Measurements from ENCODE around the gene ERI2. TPM values are rescaled to one million over a fixed set of nuclear protein-coding genes. Genes with fewer than 3 reads are reported as not detected.

Gene ERI2
- total and polyA plus RNA-seq, 2 of the 13 experiments (the other 11 are each of a cell fraction or from before 2014, with no cell fraction given), result 17.4 to 41.3 TPM

DNA sequence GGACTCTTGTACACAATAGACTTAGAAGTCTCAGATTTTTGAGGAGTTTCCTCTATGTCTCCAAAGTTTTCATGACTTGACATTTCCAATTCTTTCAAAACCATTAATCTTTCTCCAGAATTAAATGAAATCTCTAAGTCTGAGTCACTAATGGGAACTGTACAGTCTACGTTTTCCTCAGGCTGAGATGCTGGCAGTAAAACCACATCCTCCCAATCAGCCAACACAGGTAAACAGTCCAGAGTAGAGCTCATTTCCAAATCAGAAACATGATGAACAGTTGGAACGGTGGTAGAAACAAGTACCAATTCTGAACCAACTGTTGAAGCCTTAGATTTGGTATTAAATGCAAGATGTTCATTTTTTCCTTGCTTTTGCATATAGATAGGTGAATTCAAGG is 7.9 kb downstream of the ERI2 start (continued):
- no peak for TF ChIP-seq HNF4A (CRISPR knock-in tag; IDR thresholded peaks at IDR 0.05)

DNA sequence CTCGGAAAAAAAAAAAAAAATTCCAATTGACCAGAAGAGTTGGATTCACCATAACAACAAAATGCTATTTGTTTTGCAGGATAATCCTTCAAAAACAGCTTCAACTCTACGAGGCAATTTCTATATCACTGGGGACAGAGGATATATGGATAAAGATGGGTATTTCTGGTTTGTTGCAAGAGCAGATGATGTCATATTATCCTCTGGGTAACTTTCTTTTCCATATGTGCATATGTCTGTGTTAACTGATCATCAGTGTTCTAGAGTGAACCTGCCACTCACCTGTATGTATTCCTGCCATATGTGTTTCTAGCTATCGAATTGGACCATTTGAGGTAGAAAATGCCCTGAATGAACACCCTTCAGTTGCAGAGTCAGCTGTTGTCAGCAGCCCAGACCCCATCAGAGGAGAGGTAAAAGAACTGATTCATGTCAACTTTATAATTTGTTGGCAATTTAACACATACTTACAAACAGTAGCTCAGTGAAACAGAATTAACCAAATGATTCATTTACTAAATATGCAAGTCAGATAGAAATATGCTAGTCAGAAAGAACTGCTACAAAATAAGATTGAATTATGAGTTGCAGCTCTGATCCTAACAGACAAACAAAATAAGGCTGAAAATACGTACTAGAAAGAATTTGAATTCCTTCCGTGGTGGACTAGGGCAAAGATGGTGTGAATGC is 14.2 kb downstream of the ERI2 start:
- FAIRE-seq, result no peak

More for the DNA sequence above, 14.2 kb downstream of the ERI2 start:
- POLR2A ChIA-PET, result no interaction called here
- BruUV-seq (replicated peaks), result no TSS peak
- H3K4me1 ChIP-seq (ENCODE audit: insufficient read depth, low read length), result no peaks in the 10 kb centered on the region
- TF ChIP-seq, protein P1, sequence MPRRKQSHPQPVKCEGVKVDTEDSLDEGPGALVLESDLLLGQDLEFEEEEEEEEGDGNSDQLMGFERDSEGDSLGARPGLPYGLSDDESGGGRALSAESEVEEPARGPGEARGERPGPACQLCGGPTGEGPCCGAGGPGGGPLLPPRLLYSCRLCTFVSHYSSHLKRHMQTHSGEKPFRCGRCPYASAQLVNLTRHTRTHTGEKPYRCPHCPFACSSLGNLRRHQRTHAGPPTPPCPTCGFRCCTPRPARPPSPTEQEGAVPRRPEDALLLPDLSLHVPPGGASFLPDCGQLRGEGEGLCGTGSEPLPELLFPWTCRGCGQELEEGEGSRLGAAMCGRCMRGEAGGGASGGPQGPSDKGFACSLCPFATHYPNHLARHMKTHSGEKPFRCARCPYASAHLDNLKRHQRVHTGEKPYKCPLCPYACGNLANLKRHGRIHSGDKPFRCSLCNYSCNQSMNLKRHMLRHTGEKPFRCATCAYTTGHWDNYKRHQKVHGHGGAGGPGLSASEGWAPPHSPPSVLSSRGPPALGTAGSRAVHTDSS (CRISPR knock-in tag; conservative IDR thresholded peaks at IDR 0.05), result no peak
- TF ChIP-seq ZFP37 (CRISPR knock-in tag; IDR thresholded peaks at IDR 0.05; ENCODE audit: borderline replicate concordance), result no peak
- TF ChIP-seq ATF7 (IDR thresholded peaks at IDR 0.05), result peak; percentile 87
- no peak for TF ChIP-seq ATF7 (CRISPR knock-in tag; IDR thresholded peaks at IDR 0.05)
- TF ChIP-seq, protein P2, sequence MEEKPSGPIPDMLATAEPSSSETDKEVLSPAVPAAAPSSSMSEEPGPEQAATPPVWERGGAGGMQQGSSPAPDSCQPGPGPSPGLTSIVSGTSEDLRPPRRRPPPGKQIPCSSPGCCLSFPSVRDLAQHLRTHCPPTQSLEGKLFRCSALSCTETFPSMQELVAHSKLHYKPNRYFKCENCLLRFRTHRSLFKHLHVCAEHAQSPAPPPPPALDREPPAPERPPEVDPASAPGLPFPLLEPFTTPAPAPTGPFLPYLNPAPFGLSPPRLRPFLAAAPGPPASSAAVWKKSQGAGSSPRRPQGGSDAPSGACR (CRISPR knock-in tag; IDR thresholded peaks at IDR 0.05), result no peak
- CTCF ChIA-PET (ENCODE audit: low intra/inter-chr PET ratio, low total read pairs), result no interaction called here
- H3K4me2 ChIP-seq (ENCODE audit: low read depth, low read length), result no peak overlapping the region
- no peaks in the 10 kb centered on the region for H3K9me3 ChIP-seq (ENCODE audit: low read length)
- no peaks in the 10 kb centered on the region for H4K20me1 ChIP-seq (ENCODE audit: insufficient read depth, low read length)
- no peaks in the 10 kb centered on the region for H3K27me3 ChIP-seq (ENCODE audit: control insufficient read depth in 1 of 2, insufficient read depth in 2 of 2, low read length in 2 of 2)
- peaks cover 2 to 6% of the 10 kb centered on the region in 2 experiments; a peak in 3 of 5 replicates for H3K36me3 ChIP-seq (replicated peaks in 1 of 2; ENCODE audit: control insufficient read depth in 1 of 2, insufficient read depth in 2 of 2, low read length in 2 of 2)
- H2AFZ ChIP-seq (ENCODE audit: low read length), result no peak overlapping the region
- H3K27ac ChIP-seq (ENCODE audit: extremely low read length, insufficient read depth, low read length), result no peak overlapping the region
- 91% methylated on average over 5 of the region's 5 CpGs for WGBS (ENCODE audit: low lambda C conversion rate)
- intact Hi-C loops (cut with micrococcal nuclease; ENCODE audit: unreplicated experiment), result no loop called here
- no peak for ATAC-seq
- H3K79me2 ChIP-seq (ENCODE audit: insufficient read depth, low read length), result no peaks in the 10 kb centered on the region
- no peak overlapping the region for H3K4me3 ChIP-seq (replicated peaks in 1 of 3; ENCODE audit: insufficient read depth in 1 of 3, low read depth in 2 of 3, low read length in 3 of 3)
- in situ Hi-C loops (cut with HindIII; ENCODE audit: extremely low pct_ligation_motif_present, low pct_unique_long_range_greater_than_20kb), result no loop called here
- H3K9ac ChIP-seq (ENCODE audit: insufficient read depth, low read depth, low read length), result no peak overlapping the region
- no peak for DNase-seq (ENCODE audit: low spot score)

Measured in HepG2 (cell line).